HFF-Myc (cell line): ENCODE results near the gene RYR3.
A peak's percentile ranks its signal among the peaks of the same experiment; 100 is the strongest.

Experiments used
- DNase-seq: peaks from one replicate; pipeline ENCODE4 v3.0.0-alpha.2; 2011; ENCODE audit warnings: low read depth; ENCODE audit errors: extremely low read depth
- H3K4me3 ChIP-seq: replicated peaks from 2 replicates; pipeline ENCODE4 v1.5.1; 2011; ENCODE audit warnings: low read depth, mild to moderate bottlenecking, control low read depth, low read length
- CTCF ChIP-seq: IDR thresholded peaks from 2 replicates; pipeline ENCODE4 v1.5.1; 2012; ENCODE audit warnings: mild to moderate bottlenecking, low read depth, low read length, control low read depth; ENCODE audit errors: missing control alignments

Gene RYR3

GRCh38 chr15:33298631-33299030, 12.1 kb upstream of the RYR3 start:
- no peak for TF ChIP-seq CTCF
- DNase-seq, result no peak
- no peak overlapping the region for H3K4me3 ChIP-seq

- DNase-seq, result no peak
- H3K4me3 ChIP-seq, result no peak overlapping the region
- TF ChIP-seq CTCF, result no peak
Measured at GRCh38 chr15:33304924-33305323, 5.8 kb upstream of the RYR3 start.

- H3K4me3 ChIP-seq, result no peak overlapping the region
- DNase-seq, result no peak
- TF ChIP-seq CTCF, result peak; percentile 28
Measured at GRCh38 chr15:33309602-33310276, 1.0 kb upstream of the RYR3 start.

- no peak for TF ChIP-seq CTCF
- no peak for DNase-seq
- H3K4me3 ChIP-seq, result no peak overlapping the region
Measured at GRCh38 chr15:33311312-33311971, 675 bp downstream of the RYR3 start.

GRCh38 chr15:33313491-33313890, 2.7 kb downstream of the RYR3 start:
- TF ChIP-seq CTCF, result no peak
- no peak for DNase-seq
- no peak overlapping the region for H3K4me3 ChIP-seq

- no peak for TF ChIP-seq CTCF
- DNase-seq, result no peak
- H3K4me3 ChIP-seq, result no peak overlapping the region
Measured at GRCh38 chr15:33314069-33314468, 3.3 kb downstream of the RYR3 start.
